OCI-LY7 (cell line): ENCODE results near the gene ENO4.

Experiments used
- EZH2phosphoT487 ChIP-seq: fragments of 200-600 bp; sonication (generic); IDR thresholded peaks from 2 replicates; pipeline ENCODE4 v1.6.1; 2018; ENCODE audit warnings: low read depth, borderline replicate concordance, mild to moderate bottlenecking, mixed run types, antibody characterized with exemption, low read length, moderate library complexity, mixed read lengths
- TF ChIP-seq, protein P1 (sequence below): fragments of 200-600 bp; sonication (generic); conservative IDR thresholded peaks from 2 replicates; pipeline ENCODE4 v1.5.1; 2014; ENCODE audit warnings: mild to moderate bottlenecking, antibody characterized with exemption, low read length, moderate library complexity, mixed read lengths

GRCh38 chr10:116836083-116836482 is 13.2 kb upstream of the ENO4 start:
- TF ChIP-seq, protein P1, sequence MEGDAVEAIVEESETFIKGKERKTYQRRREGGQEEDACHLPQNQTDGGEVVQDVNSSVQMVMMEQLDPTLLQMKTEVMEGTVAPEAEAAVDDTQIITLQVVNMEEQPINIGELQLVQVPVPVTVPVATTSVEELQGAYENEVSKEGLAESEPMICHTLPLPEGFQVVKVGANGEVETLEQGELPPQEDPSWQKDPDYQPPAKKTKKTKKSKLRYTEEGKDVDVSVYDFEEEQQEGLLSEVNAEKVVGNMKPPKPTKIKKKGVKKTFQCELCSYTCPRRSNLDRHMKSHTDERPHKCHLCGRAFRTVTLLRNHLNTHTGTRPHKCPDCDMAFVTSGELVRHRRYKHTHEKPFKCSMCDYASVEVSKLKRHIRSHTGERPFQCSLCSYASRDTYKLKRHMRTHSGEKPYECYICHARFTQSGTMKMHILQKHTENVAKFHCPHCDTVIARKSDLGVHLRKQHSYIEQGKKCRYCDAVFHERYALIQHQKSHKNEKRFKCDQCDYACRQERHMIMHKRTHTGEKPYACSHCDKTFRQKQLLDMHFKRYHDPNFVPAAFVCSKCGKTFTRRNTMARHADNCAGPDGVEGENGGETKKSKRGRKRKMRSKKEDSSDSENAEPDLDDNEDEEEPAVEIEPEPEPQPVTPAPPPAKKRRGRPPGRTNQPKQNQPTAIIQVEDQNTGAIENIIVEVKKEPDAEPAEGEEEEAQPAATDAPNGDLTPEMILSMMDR, result no peak
- no peak for TF ChIP-seq EZH2phosphoT487
